HCT116 (cell line): ENCODE measurements around the gene PLCB1. TPM values are rescaled to one million over a fixed set of nuclear protein-coding genes. Genes with fewer than 3 reads are reported as not detected.

Experiments used
- ATAC-seq: fragments of 200-7000 bp; cut with Tn5 transposase; 2 replicates; pipeline ENCODE4 v1.9.1; 2020; ENCODE audit warnings: mild to moderate bottlenecking, moderate library complexity
- BruUV-seq: library from RNA; stranded (reverse); fragments of 400-500 nt; replicated peaks from 2 replicates; lab custom pipeline; 2021; lab: Mats Ljungman, UMichigan
- CTCF ChIA-PET: fragments of 300-600 bp; sonication (Branson Sonifier 250); formaldehyde crosslinking; loops from one replicate; lab custom pipeline; 2021; ENCODE audit warnings: antibody characterized with exemption; lab: Charles Lee
- POLR2A ChIA-PET: fragments of 300-600, 350-600 bp; sonication (Branson Sonifier 250); formaldehyde crosslinking; loops from one replicate; lab custom pipeline; 2021; ENCODE audit warnings: antibody characterized with exemption; lab: Charles Lee
- RAD21 ChIA-PET, 2 experiments: fragments of 300-600 bp; sonication (Branson Sonifier 250); formaldehyde crosslinking; loops; one replicate each; lab custom pipeline; 2023; ENCODE audit warnings: low total read pairs in 2 of 2; ENCODE audit not compliant: uncharacterized antibody in 2 of 2, unreplicated experiment in 2 of 2, low non-redundant PET in 1 of 2; lab: Charles Lee
- DNase-seq: peaks from one replicate; pipeline ENCODE4 v3.0.0-alpha.2; 2010; ENCODE audit warnings: low read depth, low spot score
- H2AFZ ChIP-seq: fragments of 200-600 bp; shearing (Covaris generic), sonication (generic); 2 replicates; pipeline ENCODE4 v1.6.1; 2017; ENCODE audit warnings: low read depth, mixed run types, mixed read lengths, antibody characterized with exemption, low read length; ENCODE audit not compliant: poor library complexity, severe bottlenecking
- H3K27ac ChIP-seq: 2 replicates; pipeline ENCODE4 v1.5.1; 2012; ENCODE audit warnings: low read depth, low read length
- H3K27me3 ChIP-seq: fragments of 200-600 bp; sonication (generic); 2 replicates; pipeline ENCODE4 v1.6.1; 2016; ENCODE audit warnings: mixed run types, low read length, mixed read lengths; ENCODE audit not compliant: insufficient read depth
- H3K36me3 ChIP-seq, 2 experiments: fragments of 200-500 bp in 1 of 2; fragments of 200-600 bp in 1 of 2; sonication (Bioruptor generic) in 1 of 2; sonication (generic) in 1 of 2; 2 replicates each; pipeline versions ENCODE4 v1.5.1 to v1.6.1; 2014 to 2016; ENCODE audit warnings: low read length in 2 of 2, inconsistent platforms in 1 of 2, mixed read lengths in 1 of 2, mixed run types in 1 of 2; ENCODE audit not compliant: insufficient read depth in 2 of 2, control insufficient read depth in 1 of 2
- H3K4me1 ChIP-seq, 2 experiments: fragments of 200-600 bp in 1 of 2; sonication (generic) in 1 of 2; 2 replicates each; pipeline versions ENCODE4 v1.5.1 to v1.6.1; 2012 to 2017; ENCODE audit warnings: low read length in 2 of 2, inconsistent platforms in 1 of 2, mild to moderate bottlenecking in 1 of 2, mixed read lengths in 1 of 2, mixed run types in 1 of 2, moderate library complexity in 1 of 2; ENCODE audit not compliant: insufficient read depth in 2 of 2, control insufficient read depth in 1 of 2
- H3K4me2 ChIP-seq: fragments of 200-600 bp; sonication (generic); 2 replicates; pipeline ENCODE4 v1.6.1; 2017; ENCODE audit warnings: mixed run types, low read length, mixed read lengths
- H3K4me3 ChIP-seq, 2 experiments: fragments of 200-600 bp in 1 of 2; sonication (generic) in 1 of 2; replicated peaks in 1 of 2; 2 replicates each; pipeline ENCODE4 v1.5.1; 2011 to 2016; ENCODE audit warnings: low read length in 2 of 2, control low read depth in 1 of 2, low read depth in 1 of 2, mild to moderate bottlenecking in 1 of 2, mixed read lengths in 1 of 2, mixed run types in 1 of 2
- H3K79me2 ChIP-seq: fragments of 200-600 bp; sonication (generic); 2 replicates; pipeline ENCODE4 v1.6.1; 2017; ENCODE audit warnings: mild to moderate bottlenecking, mixed run types, low read length, moderate library complexity, mixed read lengths; ENCODE audit not compliant: insufficient read depth
- H3K9ac ChIP-seq: fragments of 200-600 bp; sonication (generic); 2 replicates; pipeline ENCODE4 v1.6.1; 2016; ENCODE audit warnings: low read length, mixed read lengths
- H3K9me2 ChIP-seq: fragments of 200-600 bp; sonication (generic), shearing (Covaris generic); 2 replicates; pipeline ENCODE4 v1.6.1; 2017; ENCODE audit warnings: mixed run types, mild to moderate bottlenecking, moderate library complexity; ENCODE audit not compliant: insufficient read depth
- H3K9me3 ChIP-seq, 2 experiments: fragments of 200-500 bp in 1 of 2; fragments of 200-600 bp in 1 of 2; sonication (Bioruptor generic) in 1 of 2; sonication (generic) in 1 of 2; 2 replicates each; pipeline ENCODE4 v1.6.1; 2014 to 2017; ENCODE audit warnings: low read length in 2 of 2, mixed read lengths in 2 of 2, inconsistent platforms in 1 of 2, low read depth in 1 of 2, mild to moderate bottlenecking in 1 of 2, mixed run types in 1 of 2, moderate library complexity in 1 of 2; ENCODE audit not compliant: control insufficient read depth in 1 of 2, insufficient read depth in 1 of 2
- H4K20me1 ChIP-seq: fragments of 200-600 bp; sonication (generic), shearing (Covaris generic); 2 replicates; pipeline ENCODE4 v1.6.1; 2017; ENCODE audit warnings: mixed run types, mild to moderate bottlenecking, moderate library complexity; ENCODE audit not compliant: insufficient read depth
- CEBPB ChIP-seq: IDR thresholded peaks from 2 replicates; pipeline ENCODE4 v1.6.1; 2012; ENCODE audit warnings: low read depth
- EGR1 ChIP-seq: IDR thresholded peaks from 2 replicates; pipeline ENCODE4 v1.6.1; 2012; ENCODE audit warnings: low read depth
- ELF1 ChIP-seq: IDR thresholded peaks from 2 replicates; pipeline ENCODE4 v1.6.1; 2012; ENCODE audit warnings: low read depth, borderline replicate concordance
- EZH2 ChIP-seq: fragments of 200-600 bp; sonication (generic); IDR thresholded peaks from 2 replicates; pipeline ENCODE4 v1.6.1; 2017; ENCODE audit warnings: antibody characterized with exemption, mixed run types
- EZH2phosphoT487 ChIP-seq: fragments of 200-600 bp; IDR thresholded peaks from 2 replicates; pipeline ENCODE4 v1.6.1; 2018; ENCODE audit warnings: antibody characterized with exemption, borderline replicate concordance
- FOSL1 ChIP-seq: IDR thresholded peaks from 2 replicates; pipeline ENCODE4 v1.6.1; 2012; ENCODE audit warnings: low read depth
- POLR2A ChIP-seq: IDR thresholded peaks from 2 replicates; pipeline ENCODE4 v1.7.0; 2011; ENCODE audit warnings: borderline replicate concordance; ENCODE audit not compliant: insufficient read depth, insufficient read length; ENCODE audit errors: extremely low read depth
- RAD21 ChIP-seq: IDR thresholded peaks from 2 replicates; pipeline ENCODE4 v1.6.1; 2012; ENCODE audit warnings: low read depth, mild to moderate bottlenecking
- SIN3A ChIP-seq: IDR thresholded peaks from 2 replicates; pipeline ENCODE4 v1.6.1; 2012; ENCODE audit warnings: low read depth
- SP1 ChIP-seq: IDR thresholded peaks from 2 replicates; pipeline ENCODE4 v1.6.1; 2012; ENCODE audit warnings: low read depth
- SRF ChIP-seq: IDR thresholded peaks from 2 replicates; pipeline ENCODE4 v1.6.1; 2012; ENCODE audit warnings: low read depth
- YY1 ChIP-seq: IDR thresholded peaks from 2 replicates; pipeline ENCODE4 v1.6.1; 2011; ENCODE audit warnings: low read length, low read depth, moderate library complexity, mild to moderate bottlenecking; ENCODE audit not compliant: insufficient replicate concordance; ENCODE audit errors: extremely low read depth
- ZNF274 ChIP-seq: fragments of 200-500 bp; sonication (Bioruptor generic); IDR thresholded peaks from 2 replicates; pipeline ENCODE4 v1.6.1; 2014; ENCODE audit warnings: mild to moderate bottlenecking, low read depth, low read length, inconsistent platforms
- intact Hi-C: fragments of 100-400 bp; cut with micrococcal nuclease; formaldehyde crosslinking; loops from 2 replicates; pipeline ENCODE4 v1.10.0; 2022
- total RNA-seq: library from RNA; stranded (reverse); gene quantifications from one replicate; pipeline ENCODE4 v1.2.1, GENCODE V29; 2021; ENCODE audit not compliant: unreplicated experiment
- TF ChIP-seq, protein P1 (sequence below): IDR thresholded peaks from 2 replicates; pipeline ENCODE4 v1.6.1; 2011; ENCODE audit warnings: mild to moderate bottlenecking, low read length, moderate library complexity; ENCODE audit not compliant: insufficient replicate concordance; ENCODE audit errors: extremely low read depth
- TF ChIP-seq, protein P2 (sequence below): IDR thresholded peaks from 2 replicates; pipeline ENCODE4 v1.6.1; 2012
- TF ChIP-seq, protein P3 (sequence below): IDR thresholded peaks from 2 replicates; pipeline ENCODE4 v1.6.1; 2012
- TF ChIP-seq, protein P4 (sequence below): IDR thresholded peaks from 2 replicates; pipeline ENCODE4 v1.6.1; 2012; ENCODE audit warnings: low read depth

PLCB1 gene
- total RNA-seq, 1 experiment from 2014 or later, result 15.8 TPM

DNA sequence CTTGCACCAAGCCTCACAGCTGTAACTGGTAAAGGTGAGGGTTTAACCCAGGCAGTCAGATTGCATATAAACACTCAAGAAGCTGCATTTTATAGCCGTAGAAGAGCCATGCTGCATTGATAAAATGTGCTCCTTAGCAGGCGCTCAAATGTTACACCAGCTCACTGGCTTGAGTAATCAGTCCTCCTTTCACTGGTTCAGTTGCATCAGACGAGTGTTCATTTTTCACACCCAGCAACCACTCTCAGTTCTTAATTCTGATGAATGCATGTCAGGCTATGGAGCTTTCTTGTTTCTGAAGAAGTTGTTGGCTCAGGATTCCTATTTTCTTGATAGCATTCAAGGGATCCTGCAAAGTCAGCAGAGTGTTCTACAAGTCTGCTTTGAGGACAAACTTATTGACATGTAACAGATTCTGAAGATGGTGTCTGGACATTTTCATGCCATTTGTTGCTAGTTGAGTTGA, 198.3 kb downstream of the PLCB1 start (continued):
- TF ChIP-seq ELF1 (no peak), SIN3A (no peak), CEBPB (no peak), EGR1 (no peak), EZH2 (no peak)

GRCh38 chr20:8330785-8331695, 199.0 kb downstream of the PLCB1 start:
- H3K4me3 ChIP-seq, result no peak overlapping the region
- H3K9me2 ChIP-seq, result no peaks in the 10 kb centered on the region
- H3K9me3 ChIP-seq, result no peaks in the 10 kb centered on the region
- no peaks in the 10 kb centered on the region for H3K36me3 ChIP-seq
- no peaks in the 10 kb centered on the region for H3K79me2 ChIP-seq
- H3K9ac ChIP-seq, result no peak overlapping the region
- H4K20me1 ChIP-seq, result no peaks in the 10 kb centered on the region
- POLR2A ChIA-PET, result no interaction called here
- no peak overlapping the region for H3K27ac ChIP-seq
- no peak overlapping the region for H3K4me2 ChIP-seq
- TF ChIP-seq ZNF274, result no peak
- TF ChIP-seq, protein P1, sequence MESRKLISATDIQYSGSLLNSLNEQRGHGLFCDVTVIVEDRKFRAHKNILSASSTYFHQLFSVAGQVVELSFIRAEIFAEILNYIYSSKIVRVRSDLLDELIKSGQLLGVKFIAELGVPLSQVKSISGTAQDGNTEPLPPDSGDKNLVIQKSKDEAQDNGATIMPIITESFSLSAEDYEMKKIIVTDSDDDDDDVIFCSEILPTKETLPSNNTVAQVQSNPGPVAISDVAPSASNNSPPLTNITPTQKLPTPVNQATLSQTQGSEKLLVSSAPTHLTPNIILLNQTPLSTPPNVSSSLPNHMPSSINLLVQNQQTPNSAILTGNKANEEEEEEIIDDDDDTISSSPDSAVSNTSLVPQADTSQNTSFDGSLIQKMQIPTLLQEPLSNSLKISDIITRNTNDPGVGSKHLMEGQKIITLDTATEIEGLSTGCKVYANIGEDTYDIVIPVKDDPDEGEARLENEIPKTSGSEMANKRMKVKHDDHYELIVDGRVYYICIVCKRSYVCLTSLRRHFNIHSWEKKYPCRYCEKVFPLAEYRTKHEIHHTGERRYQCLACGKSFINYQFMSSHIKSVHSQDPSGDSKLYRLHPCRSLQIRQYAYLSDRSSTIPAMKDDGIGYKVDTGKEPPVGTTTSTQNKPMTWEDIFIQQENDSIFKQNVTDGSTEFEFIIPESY, result no peak
- TF ChIP-seq EZH2phosphoT487, result no peak
- TF ChIP-seq SP1, result no peak
- TF ChIP-seq RAD21, result no peak
- no peak for TF ChIP-seq CEBPB
- TF ChIP-seq, protein P2, sequence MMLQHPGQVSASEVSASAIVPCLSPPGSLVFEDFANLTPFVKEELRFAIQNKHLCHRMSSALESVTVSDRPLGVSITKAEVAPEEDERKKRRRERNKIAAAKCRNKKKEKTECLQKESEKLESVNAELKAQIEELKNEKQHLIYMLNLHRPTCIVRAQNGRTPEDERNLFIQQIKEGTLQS, result no peak
- no peak for TF ChIP-seq FOSL1
- TF ChIP-seq YY1, result no peak
- TF ChIP-seq SIN3A, result no peak
- TF ChIP-seq, protein P3, sequence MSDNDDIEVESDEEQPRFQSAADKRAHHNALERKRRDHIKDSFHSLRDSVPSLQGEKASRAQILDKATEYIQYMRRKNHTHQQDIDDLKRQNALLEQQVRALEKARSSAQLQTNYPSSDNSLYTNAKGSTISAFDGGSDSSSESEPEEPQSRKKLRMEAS, result no peak
- TF ChIP-seq, protein P4, sequence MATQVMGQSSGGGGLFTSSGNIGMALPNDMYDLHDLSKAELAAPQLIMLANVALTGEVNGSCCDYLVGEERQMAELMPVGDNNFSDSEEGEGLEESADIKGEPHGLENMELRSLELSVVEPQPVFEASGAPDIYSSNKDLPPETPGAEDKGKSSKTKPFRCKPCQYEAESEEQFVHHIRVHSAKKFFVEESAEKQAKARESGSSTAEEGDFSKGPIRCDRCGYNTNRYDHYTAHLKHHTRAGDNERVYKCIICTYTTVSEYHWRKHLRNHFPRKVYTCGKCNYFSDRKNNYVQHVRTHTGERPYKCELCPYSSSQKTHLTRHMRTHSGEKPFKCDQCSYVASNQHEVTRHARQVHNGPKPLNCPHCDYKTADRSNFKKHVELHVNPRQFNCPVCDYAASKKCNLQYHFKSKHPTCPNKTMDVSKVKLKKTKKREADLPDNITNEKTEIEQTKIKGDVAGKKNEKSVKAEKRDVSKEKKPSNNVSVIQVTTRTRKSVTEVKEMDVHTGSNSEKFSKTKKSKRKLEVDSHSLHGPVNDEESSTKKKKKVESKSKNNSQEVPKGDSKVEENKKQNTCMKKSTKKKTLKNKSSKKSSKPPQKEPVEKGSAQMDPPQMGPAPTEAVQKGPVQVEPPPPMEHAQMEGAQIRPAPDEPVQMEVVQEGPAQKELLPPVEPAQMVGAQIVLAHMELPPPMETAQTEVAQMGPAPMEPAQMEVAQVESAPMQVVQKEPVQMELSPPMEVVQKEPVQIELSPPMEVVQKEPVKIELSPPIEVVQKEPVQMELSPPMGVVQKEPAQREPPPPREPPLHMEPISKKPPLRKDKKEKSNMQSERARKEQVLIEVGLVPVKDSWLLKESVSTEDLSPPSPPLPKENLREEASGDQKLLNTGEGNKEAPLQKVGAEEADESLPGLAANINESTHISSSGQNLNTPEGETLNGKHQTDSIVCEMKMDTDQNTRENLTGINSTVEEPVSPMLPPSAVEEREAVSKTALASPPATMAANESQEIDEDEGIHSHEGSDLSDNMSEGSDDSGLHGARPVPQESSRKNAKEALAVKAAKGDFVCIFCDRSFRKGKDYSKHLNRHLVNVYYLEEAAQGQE, result no peak
- no peak for TF ChIP-seq POLR2A
- TF ChIP-seq SRF, result no peak
- no peaks in the 10 kb centered on the region for H3K4me1 ChIP-seq
- no peak overlapping the region for H2AFZ ChIP-seq
- RAD21 ChIA-PET, result no interaction called here
- CTCF ChIA-PET, result no interaction called here
- no peaks in the 10 kb centered on the region for H3K27me3 ChIP-seq
- BruUV-seq, result no TSS peak
- ATAC-seq (no peak), DNase-seq (no peak)
- intact Hi-C loops, result no loop called here
